Dedifferentiated amniotic fluid mesenchymal stem cell (primary cell): ENCODE data around the gene HCFC2.
"Not testable (repeated sequence)": the region's sequence is repeated elsewhere in the genome, so short reads cannot be mapped to it uniquely, and the experiment has no call there.

Source experiments
- DNase-seq: peaks from one replicate; pipeline ENCODE4 v3.0.0-alpha.2; 2016; ENCODE audit errors: extremely low spot score

HCFC2 gene

GRCh38 chr12:104057771-104058197 is 6.5 kb upstream of the HCFC2 start:
- no peak for DNase-seq

GRCh38 chr12:104058802-104059201 is 5.5 kb upstream of the HCFC2 start:
- DNase-seq = no peak

- no peak for DNase-seq
Measured at GRCh38 chr12:104059963-104060362, 4.4 kb upstream of the HCFC2 start.

DNA sequence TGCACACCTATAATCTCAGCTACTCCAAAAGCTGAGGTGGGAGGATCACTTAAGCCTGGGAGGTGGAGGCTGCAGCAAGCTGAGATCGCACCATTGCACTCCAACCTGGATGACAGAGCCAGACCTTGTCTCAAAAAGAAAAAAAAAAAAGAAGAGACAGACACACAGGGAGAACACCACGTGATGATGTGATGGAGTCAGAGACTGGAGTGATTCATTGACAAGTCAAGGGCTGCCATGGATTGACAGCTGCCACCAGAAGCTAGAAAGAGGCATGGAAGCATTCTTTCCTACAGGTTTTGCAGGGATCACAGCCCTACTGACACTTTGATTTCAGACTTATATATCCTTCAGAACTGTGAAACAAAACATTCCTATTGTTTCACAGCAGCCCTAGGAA is 3.5 kb upstream of the HCFC2 start:
- DNase-seq = no peak

- DNase-seq = peak; percentile 49
Measured at GRCh38 chr12:104063712-104064030, 660 bp upstream of the HCFC2 start.

DNA sequence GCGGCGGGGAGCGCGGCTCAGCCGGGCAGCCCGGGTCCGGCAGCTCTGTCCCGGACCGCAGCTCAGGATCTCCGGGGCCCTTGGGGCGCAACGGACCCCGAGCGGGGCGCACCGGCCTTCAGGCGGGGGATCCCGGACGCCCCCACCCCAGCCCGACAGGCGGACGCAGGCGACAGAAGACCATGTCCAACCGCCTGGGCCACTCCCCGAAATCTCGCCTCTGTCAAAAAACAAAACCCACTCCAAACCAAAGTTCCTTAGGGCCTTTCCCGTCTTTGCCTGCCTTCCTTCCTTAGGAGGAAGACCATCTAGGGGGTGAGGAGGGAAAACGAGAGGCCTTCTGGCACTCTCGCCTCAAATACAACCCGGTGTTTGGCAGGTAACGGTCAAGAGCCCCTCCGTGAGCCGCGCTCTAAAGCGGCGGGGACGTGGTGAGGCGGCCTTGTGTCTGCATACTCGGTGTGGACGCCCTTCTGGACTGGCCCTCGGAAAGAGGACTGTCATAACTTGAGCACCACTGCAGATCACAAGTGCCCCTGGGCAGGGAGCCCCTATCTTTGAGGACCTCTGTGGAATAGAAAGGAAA is 604 bp downstream of the HCFC2 start:
- no peak for DNase-seq

DNA sequence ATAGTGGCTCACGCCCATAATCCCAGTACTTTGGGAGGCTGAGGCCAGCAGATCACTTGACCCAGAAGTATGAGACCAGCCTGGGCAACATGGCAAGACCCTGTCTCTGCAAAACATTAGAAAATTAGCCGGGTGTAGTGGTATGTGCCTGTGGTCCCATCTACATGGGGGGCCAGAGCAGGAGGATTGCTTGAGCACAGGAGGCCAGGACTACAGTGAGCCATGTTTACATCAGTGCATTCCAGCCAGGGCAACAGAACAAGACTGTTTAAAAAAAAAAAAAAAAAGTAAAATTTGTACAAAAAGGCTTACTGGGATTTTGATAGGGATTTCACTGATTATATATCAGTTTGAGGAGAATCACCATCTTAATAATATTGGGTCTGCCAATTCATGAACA is 7.8 kb downstream of the HCFC2 start:
- DNase-seq = no peak

DNA sequence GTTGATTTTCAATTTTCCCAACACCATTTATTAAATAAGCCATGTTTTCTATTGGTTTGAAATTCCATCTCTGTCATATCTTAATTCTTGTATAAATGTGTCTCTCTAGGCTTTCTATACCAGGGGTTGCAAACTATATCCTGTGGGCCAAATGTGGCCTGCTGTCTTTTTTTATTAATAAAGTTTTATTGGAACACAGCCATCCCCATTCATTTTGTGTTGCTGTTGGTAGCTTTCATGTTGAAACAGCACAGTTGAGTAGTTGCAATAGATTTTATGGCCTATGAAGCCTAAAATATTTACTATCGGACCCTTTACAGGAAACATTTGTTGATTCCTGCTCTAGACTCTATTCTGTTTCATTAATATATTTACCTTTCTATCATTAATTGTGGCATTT is 9.4 kb downstream of the HCFC2 start:
- DNase-seq = no peak

DNA sequence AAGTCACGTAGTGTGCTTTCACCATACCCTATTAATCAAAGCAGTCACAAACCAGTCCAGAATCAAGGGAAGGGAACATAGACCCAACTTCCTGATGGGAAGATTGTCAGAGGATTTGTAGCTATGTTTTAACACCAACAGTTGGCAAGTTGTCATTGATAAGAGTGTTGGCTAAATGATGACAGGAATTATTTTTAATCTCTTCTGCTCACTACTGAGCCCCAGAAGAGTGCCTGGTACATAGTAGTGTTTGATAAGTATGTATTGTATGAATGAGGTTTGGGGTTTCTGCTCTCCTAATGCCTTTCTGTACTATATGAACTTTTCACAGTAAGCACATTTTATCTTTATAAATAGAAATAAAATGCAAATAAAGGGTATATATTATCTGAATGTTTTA is 14.7 kb downstream of the HCFC2 start:
- no peak for DNase-seq

- no peak for DNase-seq
Measured at GRCh38 chr12:104080764-104081163, 16.4 kb downstream of the HCFC2 start.

GRCh38 chr12:104083769-104084475 is 19.6 kb downstream of the HCFC2 start:
- no peak for DNase-seq

DNA sequence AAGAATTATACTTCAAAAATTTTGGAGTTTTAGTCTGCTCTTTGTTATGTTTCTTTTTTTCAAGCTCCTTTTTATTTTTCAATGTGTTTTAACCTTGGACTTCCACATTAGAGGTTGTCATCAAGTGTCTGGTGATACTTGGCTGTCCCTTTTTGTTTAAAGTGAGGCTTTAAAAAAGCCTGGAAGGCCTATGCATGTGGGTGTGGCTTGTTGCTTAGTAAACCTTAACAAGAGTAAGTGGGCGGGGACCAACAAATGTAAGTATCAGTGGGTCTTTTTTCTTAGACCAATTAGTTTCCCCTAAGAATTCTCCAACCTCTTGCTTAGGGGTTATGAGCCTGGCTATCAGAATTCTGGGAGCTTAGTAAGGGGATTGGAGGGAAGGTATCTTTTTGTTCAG is 26.4 kb downstream of the HCFC2 start:
- no peak for DNase-seq

DNA sequence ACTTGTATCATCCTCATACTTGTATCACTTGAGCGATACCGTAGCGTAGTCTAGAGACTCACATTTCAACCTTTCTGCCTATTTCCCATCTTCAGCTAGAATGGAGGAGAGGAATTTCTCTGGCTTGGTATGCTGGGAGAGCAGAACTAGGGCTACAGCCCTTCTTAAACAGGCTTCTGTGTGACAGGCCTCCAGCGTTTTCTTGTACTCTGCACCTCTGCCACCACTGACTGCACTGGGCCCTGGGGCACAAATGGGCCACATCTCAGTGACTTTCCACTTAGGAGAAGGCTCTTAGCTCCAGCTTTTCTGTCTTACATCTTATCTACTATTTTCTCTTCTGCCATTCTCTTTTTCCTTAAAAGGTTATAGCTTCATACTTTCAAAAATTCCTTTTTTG is 26.8 kb downstream of the HCFC2 start:
- DNase-seq = no peak

- DNase-seq = peak; percentile 68
Measured at GRCh38 chr12:104094284-104094683, 30.0 kb downstream of the HCFC2 start.

DNA sequence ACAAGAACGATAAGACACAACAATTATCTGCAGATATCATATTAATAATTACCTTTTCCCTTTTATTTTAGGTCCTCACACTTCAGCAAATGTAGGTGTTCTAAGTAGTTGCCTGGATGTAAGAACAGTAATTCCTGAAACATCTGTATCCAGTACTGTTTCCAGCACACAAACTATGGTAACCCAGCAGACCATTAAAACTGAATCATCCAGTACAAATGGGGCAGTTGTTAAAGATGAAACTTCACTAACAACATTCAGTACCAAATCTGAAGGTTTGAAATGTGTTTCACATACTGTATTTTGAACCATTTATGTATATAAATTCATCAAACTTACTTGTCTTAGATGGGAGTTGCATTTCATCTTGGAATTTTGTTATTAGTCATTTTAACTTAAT is 31.0 kb downstream of the HCFC2 start:
- DNase-seq = no peak

DNA sequence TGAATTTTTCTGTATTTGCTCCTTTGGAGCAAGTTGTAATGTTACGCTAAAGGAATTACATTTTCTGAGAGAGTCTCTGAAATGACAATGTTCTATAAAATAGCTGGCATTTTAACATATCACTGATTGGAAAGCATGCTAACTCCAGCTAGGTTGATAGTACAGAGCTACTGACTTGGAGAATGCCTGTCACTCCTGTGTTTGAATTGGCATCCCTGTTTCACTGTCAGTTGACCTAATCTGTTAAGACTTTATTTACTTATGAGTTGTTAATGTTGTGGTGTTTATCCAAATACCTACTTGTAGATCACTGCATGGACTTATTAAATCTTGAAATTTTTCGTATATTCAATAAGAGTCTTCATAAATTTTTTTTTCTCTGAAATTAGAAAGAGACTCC is 33.6 kb downstream of the HCFC2 start:
- no peak for DNase-seq

DNA sequence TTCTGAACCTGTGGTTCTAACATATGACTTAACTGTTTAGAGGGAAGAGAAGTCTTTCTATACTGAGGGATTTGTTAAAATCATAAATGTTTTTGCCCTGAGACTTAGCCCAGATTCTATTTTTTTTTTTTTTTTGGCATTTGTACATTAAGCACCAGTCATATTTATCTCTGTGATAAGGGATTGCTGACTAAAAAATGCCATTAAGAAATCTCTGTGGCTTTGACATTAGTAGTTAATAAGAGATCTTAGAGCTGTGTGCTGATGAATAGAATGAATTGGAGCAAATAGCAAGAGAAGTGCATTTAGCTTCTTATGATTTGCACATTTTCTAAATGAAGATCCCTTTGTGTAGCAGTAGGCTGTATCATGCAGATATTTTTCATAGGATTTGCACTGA is 41.1 kb downstream of the HCFC2 start:
- DNase-seq = no peak

DNA sequence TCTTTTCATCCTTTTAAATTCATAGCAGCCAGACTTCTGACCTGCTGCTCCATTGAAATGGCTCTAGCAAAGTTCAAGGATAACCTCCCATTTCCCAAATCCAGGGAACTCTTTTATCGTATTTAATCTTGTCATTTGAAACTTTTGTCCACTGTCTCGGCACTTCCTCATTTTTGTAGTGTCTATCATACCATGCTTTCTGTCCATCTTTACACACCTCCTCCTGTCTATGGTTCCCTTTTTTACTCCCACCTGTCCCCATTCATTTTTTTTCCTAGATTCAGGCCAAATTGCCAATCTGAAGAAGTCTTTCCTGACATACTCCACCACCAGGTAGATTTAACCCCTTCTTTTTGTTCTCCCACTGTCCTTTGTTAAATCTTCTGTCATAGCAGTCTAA is 42.6 kb downstream of the HCFC2 start:
- no peak for DNase-seq

DNA sequence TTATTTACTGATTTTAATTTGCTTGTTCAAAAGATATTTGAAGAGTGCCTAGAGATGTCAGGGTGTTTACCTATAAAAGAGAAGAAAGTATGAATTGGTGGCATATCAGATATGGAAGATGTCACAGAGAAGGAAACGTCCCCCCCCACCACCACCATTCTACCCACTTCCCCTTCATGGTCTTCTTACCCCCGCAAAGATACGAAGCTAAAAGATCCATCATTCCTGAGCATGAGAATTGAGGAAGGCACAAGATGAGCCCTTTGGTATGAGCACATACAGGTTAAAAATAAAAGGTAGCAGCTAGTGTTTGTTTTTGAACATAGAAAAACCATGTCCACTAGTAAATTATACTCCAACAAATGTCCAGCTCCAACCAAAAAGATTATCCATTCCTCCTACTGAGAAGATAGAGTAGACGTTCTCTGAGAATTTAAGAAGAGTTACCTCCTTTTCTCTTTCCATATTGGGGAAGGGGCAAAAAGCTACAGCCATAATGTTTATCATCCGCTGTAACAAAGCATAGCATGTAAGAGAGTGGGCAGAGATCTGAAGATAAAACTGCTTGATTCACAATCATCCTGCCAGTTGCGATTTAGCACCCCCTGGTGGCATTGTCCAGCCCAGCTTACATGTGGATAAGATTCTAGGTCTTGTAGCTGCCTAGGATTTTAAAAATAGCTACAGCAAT is 44.6 kb downstream of the HCFC2 start:
- peak; percentile 88 for DNase-seq

- DNase-seq = no peak
Measured at GRCh38 chr12:104109446-104110271, 45.3 kb downstream of the HCFC2 start.

DNA sequence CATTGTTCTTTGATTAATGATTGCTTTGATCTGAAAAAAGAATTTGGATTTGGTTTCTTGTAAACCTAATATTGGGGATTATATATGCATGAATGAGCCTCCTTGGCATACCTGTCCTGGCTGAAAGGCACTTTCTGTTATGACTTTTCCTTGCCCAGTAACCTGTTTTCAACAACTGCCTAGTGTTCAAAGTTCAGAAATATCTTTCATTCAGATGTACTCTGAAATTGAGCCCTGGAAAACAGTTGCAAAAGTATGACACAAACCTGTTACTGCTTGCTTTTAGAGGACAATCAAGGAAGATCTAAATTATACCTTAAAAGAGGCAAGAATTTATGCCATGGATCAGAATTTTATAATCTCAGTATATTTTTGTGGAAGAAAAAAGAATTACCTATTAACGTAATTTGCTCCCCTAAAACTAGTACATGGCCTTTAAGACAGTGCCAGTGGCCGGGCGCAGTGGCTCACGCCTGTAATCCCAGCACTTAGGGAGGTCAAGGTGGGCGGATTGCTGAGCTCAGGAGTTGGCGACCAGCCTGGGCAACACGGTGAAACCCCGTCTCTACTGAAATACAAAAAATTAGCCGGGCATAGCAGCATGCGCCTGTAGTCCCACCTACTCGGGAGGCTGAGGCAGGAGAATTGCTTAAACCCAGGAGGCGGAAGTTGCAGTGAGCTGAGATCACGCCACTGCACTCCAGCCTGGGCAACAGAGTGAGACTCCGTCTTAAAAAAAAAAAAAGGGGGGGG is 50.7 kb downstream of the HCFC2 start:
- not testable (repeated sequence) for DNase-seq

- no peak for DNase-seq
Measured at GRCh38 chr12:104115587-104115975, 51.2 kb downstream of the HCFC2 start.
